HG03565 (cell line): Measurements from ENCODE around the gene METTL25B.
A peak's percentile ranks its signal among the peaks of the same experiment; 100 is the strongest.

Source experiments
- ATAC-seq: cut with Tn5 transposase; IDR thresholded peaks from one replicate; pipeline ENCODE4 v1.9.1; 2021; ENCODE audit warnings: mild to moderate bottlenecking, moderate library complexity; ENCODE audit not compliant: unreplicated experiment

The METTL25B gene

GRCh38 chr1:156727926-156728598, at the start of gene METTL25B:
TSS of gene METTL25B (plus strand) at chr1:156728469. CDS start at chr1:156729105, 636 bp downstream.
- peak; percentile 26 for ATAC-seq

- ATAC-seq = no peak
Observed at GRCh38 chr1:156680056-156680455, 48.2 kb upstream of the METTL25B start.

- ATAC-seq = no peak
Observed at GRCh38 chr1:156681196-156681960, 46.9 kb upstream of the METTL25B start.

GRCh38 chr1:156682166-156682890, 45.9 kb upstream of the METTL25B start:
- no peak for ATAC-seq

GRCh38 chr1:156684227-156684782, 44.0 kb upstream of the METTL25B start:
- no peak for ATAC-seq

GRCh38 chr1:156689035-156689952, 39.0 kb upstream of the METTL25B start:
- ATAC-seq = no peak

- ATAC-seq = no peak
Observed at GRCh38 chr1:156689953-156690674, 38.2 kb upstream of the METTL25B start.

GRCh38 chr1:156690675-156691036, 37.6 kb upstream of the METTL25B start:
- ATAC-seq = no peak

- ATAC-seq = no peak
Observed at GRCh38 chr1:156691191-156691590, 37.1 kb upstream of the METTL25B start.

GRCh38 chr1:156691665-156692440, 36.4 kb upstream of the METTL25B start:
- ATAC-seq = no peak

GRCh38 chr1:156692441-156692924, 35.8 kb upstream of the METTL25B start:
- no peak for ATAC-seq

GRCh38 chr1:156692925-156693847, 35.1 kb upstream of the METTL25B start:
- no peak for ATAC-seq

- no peak for ATAC-seq
Observed at GRCh38 chr1:156693848-156694689, 34.2 kb upstream of the METTL25B start.

- no peak for ATAC-seq
Observed at GRCh38 chr1:156694690-156694962, 33.6 kb upstream of the METTL25B start.

GRCh38 chr1:156696755-156697154, 31.5 kb upstream of the METTL25B start:
- ATAC-seq = no peak

GRCh38 chr1:156697481-156697880, 30.8 kb upstream of the METTL25B start:
- ATAC-seq = no peak

GRCh38 chr1:156698995-156699394, 29.3 kb upstream of the METTL25B start:
- ATAC-seq = no peak
